ENCODE data around the gene SIL1. TPM values are rescaled to one million over a fixed set of nuclear protein-coding genes. Genes with fewer than 3 reads are reported as not detected.

The SIL1 gene
- total RNA-seq, 1 experiment from 2014 or later = 10.7 TPM

GRCh38 chr5:138944527-138945322 lies 253.4 kb downstream of the SIL1 start:
- no peak overlapping the region for H3K4me3 Mint-ChIP-seq
- peaks cover 38% of the 10 kb centered on the region for H3K4me1 Mint-ChIP-seq
- TF ChIP-seq NR2C2 (CRISPR knock-in tag; IDR thresholded peaks at IDR 0.05) = no peak
- no peak for TF ChIP-seq ETV6 (CRISPR knock-in tag; IDR thresholded peaks at IDR 0.05)
- no peak for TF ChIP-seq ZNF423 (CRISPR knock-in tag; IDR thresholded peaks at IDR 0.05)
- TF ChIP-seq, protein P1, sequence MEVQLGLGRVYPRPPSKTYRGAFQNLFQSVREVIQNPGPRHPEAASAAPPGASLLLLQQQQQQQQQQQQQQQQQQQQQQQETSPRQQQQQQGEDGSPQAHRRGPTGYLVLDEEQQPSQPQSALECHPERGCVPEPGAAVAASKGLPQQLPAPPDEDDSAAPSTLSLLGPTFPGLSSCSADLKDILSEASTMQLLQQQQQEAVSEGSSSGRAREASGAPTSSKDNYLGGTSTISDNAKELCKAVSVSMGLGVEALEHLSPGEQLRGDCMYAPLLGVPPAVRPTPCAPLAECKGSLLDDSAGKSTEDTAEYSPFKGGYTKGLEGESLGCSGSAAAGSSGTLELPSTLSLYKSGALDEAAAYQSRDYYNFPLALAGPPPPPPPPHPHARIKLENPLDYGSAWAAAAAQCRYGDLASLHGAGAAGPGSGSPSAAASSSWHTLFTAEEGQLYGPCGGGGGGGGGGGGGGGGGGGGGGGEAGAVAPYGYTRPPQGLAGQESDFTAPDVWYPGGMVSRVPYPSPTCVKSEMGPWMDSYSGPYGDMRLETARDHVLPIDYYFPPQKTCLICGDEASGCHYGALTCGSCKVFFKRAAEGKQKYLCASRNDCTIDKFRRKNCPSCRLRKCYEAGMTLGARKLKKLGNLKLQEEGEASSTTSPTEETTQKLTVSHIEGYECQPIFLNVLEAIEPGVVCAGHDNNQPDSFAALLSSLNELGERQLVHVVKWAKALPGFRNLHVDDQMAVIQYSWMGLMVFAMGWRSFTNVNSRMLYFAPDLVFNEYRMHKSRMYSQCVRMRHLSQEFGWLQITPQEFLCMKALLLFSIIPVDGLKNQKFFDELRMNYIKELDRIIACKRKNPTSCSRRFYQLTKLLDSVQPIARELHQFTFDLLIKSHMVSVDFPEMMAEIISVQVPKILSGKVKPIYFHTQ (CRISPR knock-in tag; IDR thresholded peaks at IDR 0.05) = no peak
- TF ChIP-seq, protein P2, sequence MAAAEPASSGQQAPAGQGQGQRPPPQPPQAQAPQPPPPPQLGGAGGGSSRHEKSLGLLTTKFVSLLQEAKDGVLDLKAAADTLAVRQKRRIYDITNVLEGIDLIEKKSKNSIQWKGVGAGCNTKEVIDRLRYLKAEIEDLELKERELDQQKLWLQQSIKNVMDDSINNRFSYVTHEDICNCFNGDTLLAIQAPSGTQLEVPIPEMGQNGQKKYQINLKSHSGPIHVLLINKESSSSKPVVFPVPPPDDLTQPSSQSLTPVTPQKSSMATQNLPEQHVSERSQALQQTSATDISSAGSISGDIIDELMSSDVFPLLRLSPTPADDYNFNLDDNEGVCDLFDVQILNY (CRISPR knock-in tag; IDR thresholded peaks at IDR 0.05) = no peak
- TF ChIP-seq, protein P3, sequence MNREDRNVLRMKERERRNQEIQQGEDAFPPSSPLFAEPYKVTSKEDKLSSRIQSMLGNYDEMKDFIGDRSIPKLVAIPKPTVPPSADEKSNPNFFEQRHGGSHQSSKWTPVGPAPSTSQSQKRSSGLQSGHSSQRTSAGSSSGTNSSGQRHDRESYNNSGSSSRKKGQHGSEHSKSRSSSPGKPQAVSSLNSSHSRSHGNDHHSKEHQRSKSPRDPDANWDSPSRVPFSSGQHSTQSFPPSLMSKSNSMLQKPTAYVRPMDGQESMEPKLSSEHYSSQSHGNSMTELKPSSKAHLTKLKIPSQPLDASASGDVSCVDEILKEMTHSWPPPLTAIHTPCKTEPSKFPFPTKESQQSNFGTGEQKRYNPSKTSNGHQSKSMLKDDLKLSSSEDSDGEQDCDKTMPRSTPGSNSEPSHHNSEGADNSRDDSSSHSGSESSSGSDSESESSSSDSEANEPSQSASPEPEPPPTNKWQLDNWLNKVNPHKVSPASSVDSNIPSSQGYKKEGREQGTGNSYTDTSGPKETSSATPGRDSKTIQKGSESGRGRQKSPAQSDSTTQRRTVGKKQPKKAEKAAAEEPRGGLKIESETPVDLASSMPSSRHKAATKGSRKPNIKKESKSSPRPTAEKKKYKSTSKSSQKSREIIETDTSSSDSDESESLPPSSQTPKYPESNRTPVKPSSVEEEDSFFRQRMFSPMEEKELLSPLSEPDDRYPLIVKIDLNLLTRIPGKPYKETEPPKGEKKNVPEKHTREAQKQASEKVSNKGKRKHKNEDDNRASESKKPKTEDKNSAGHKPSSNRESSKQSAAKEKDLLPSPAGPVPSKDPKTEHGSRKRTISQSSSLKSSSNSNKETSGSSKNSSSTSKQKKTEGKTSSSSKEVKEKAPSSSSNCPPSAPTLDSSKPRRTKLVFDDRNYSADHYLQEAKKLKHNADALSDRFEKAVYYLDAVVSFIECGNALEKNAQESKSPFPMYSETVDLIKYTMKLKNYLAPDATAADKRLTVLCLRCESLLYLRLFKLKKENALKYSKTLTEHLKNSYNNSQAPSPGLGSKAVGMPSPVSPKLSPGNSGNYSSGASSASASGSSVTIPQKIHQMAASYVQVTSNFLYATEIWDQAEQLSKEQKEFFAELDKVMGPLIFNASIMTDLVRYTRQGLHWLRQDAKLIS (CRISPR knock-in tag; IDR thresholded peaks at IDR 0.05; ENCODE audit: borderline replicate concordance) = no peak
- no peak for TF ChIP-seq ZNF121 (CRISPR knock-in tag; IDR thresholded peaks at IDR 0.05)
- no peak for TF ChIP-seq ZNF263 (CRISPR knock-in tag; IDR thresholded peaks at IDR 0.05; ENCODE audit: low read depth)
- TF ChIP-seq, protein P4, sequence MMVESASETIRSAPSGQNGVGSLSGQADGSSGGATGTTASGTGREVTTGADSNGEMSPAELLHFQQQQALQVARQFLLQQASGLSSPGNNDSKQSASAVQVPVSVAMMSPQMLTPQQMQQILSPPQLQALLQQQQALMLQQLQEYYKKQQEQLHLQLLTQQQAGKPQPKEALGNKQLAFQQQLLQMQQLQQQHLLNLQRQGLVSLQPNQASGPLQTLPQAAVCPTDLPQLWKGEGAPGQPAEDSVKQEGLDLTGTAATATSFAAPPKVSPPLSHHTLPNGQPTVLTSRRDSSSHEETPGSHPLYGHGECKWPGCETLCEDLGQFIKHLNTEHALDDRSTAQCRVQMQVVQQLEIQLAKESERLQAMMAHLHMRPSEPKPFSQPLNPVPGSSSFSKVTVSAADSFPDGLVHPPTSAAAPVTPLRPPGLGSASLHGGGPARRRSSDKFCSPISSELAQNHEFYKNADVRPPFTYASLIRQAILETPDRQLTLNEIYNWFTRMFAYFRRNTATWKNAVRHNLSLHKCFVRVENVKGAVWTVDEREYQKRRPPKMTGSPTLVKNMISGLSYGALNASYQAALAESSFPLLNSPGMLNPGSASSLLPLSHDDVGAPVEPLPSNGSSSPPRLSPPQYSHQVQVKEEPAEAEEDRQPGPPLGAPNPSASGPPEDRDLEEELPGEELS (CRISPR knock-in tag; IDR thresholded peaks at IDR 0.05) = no peak
- TF ChIP-seq, protein P5, sequence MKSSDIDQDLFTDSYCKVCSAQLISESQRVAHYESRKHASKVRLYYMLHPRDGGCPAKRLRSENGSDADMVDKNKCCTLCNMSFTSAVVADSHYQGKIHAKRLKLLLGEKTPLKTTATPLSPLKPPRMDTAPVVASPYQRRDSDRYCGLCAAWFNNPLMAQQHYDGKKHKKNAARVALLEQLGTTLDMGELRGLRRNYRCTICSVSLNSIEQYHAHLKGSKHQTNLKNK (CRISPR knock-in tag; IDR thresholded peaks at IDR 0.05) = no peak
- TF ChIP-seq NFATC4 (CRISPR knock-in tag; IDR thresholded peaks at IDR 0.05) = no peak
- TF ChIP-seq, protein P6, sequence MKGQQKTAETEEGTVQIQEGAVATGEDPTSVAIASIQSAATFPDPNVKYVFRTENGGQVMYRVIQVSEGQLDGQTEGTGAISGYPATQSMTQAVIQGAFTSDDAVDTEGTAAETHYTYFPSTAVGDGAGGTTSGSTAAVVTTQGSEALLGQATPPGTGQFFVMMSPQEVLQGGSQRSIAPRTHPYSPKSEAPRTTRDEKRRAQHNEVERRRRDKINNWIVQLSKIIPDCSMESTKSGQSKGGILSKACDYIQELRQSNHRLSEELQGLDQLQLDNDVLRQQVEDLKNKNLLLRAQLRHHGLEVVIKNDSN (CRISPR knock-in tag; IDR thresholded peaks at IDR 0.05) = no peak
- TF ChIP-seq FOXP1 (CRISPR knock-in tag; IDR thresholded peaks at IDR 0.05; ENCODE audit: borderline replicate concordance) = no peak
- no peak for TF ChIP-seq ATF1 (CRISPR knock-in tag; IDR thresholded peaks at IDR 0.05)
- no peak for TF ChIP-seq ZNF396 (CRISPR knock-in tag; IDR thresholded peaks at IDR 0.05; ENCODE audit: borderline replicate concordance)
- H3K27me3 Mint-ChIP-seq (ENCODE audit: low read depth) = no peaks in the 10 kb centered on the region
- H3K9me3 Mint-ChIP-seq = no peaks in the 10 kb centered on the region
- ATAC-seq = no peak
- H3K36me3 Mint-ChIP-seq = no peaks in the 10 kb centered on the region
- ChIA-PET POLR2A (no interaction called here), CTCF (interaction anchor here (0.5 to 2.5 kb wide), 3 partner anchors 11 to 366 kb away, joined by 3 to 9 read pairs (median 5); no protein-coding TSS in a partner anchor)
- H3K27ac Mint-ChIP-seq = no peak overlapping the region; the same call in 1 of the 2 replicates
- DNase-seq (ENCODE audit: low spot score) = no peak

Data from WTC11 (cell line).